IPS-NIHi7 (cell line): ENCODE data around the gene MT1F.

Experiments
- DNase-seq: peaks from one replicate; pipeline ENCODE4 v3.0.0; 2012; ENCODE audit warnings: mixed read lengths; ENCODE audit errors: extremely low spot score

MT1F gene

GRCh38 chr16:56625943-56626654 lies 31.7 kb upstream of the MT1F start:
- DNase-seq, result no peak

- no peak for DNase-seq
These were observed 31.1 kb upstream of the MT1F start for GRCh38 chr16:56626685-56627084.

- no peak for DNase-seq
These were observed 29.0 kb upstream of the MT1F start for GRCh38 chr16:56628486-56629350.

GRCh38 chr16:56629531-56629930 lies 28.2 kb upstream of the MT1F start:
- no peak for DNase-seq

GRCh38 chr16:56630134-56630533 lies 27.6 kb upstream of the MT1F start:
- DNase-seq, result no peak

DNA sequence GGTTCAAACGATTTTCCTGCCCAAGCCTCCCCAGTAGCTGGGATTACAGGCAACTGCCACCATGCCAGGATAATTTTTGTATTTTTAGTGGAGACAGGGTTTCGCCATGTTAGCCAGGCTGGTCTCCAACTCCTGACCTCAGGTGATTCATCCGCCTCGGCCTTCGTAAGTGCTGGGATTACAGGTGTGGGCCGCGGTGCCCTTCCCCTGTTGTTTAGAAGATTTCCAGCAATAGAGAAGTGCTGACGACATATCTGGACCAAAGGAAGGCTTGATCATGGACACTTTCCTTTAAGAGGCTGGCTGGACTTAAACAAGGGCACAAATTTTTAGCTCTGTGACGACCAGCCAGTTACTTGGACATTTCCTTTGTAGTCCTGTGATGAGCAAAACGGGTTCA lies 26.6 kb upstream of the MT1F start:
- no peak for DNase-seq

- no peak for DNase-seq
These were observed 26.0 kb upstream of the MT1F start for GRCh38 chr16:56631832-56632155.

DNA sequence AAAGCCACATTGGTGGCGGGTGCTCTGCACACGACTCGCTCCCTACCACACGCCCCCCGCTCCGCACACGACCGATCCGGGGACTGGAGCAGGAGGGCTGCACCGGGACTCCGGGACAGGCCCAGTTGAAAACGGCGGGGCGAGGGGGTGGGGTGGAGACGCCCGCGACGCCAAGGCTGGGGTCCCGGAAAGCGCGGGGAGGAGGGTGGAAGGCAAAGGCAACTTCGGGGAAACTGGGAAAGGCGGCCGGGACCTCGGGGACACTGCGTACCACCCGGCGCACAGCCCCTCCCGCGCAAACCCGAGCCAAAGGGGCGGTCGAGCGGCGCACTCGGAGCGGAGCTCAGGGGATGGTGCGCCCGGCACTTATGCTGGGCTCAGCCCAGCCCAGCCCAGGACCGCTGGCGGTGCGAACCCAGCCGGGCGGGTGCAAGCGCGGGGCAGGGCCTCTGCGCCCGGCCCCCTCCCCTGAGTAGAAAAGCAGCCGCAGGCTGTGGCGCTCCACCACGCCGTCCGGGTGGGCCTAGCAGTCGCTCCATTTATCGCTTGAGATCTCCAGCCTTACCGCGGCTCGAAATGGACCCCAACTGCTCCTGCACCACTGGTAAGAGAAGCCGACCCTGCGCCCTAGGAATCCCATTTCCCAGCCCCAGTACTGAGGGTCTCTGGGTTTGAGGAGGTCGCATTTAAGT lies 25.5 kb upstream of the MT1F start, which contains the start of gene MT1M:
MT1M (plus strand) TSS at position 504 of the 692 bp plus-strand sequence; CDS start at position 577, 73 bp downstream.
- no peak for DNase-seq

DNA sequence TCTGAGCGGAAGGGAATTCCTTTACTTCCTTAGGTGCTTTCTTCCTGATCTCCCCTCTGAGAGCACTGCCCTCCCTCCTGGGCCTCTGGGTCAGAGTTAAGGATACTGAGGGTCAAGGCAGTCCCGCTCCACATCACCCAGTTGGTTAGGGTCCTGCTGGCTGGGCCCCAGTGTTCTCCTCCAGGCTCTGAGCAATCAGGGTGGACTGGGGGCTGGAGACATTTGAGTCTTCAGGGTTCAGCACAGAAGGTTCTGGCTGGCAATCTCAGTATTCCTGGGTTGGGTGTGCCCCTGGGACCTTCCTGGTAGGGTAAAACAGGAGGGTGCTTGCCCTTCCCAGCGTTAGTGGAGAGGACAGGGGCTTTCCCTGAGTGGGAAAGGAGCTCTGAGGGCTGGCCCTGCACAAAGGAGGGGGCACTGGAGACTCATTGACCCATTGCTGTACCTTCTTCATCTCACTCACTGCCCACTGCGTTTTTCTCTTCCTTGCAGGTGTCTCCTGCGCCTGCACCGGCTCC lies 24.9 kb upstream of the MT1F start:
- no peak for DNase-seq

- DNase-seq, result no peak
These were observed 24.2 kb upstream of the MT1F start for GRCh38 chr16:56633535-56633934.

GRCh38 chr16:56634715-56635440 lies 22.9 kb upstream of the MT1F start:
- DNase-seq, result no peak

DNA sequence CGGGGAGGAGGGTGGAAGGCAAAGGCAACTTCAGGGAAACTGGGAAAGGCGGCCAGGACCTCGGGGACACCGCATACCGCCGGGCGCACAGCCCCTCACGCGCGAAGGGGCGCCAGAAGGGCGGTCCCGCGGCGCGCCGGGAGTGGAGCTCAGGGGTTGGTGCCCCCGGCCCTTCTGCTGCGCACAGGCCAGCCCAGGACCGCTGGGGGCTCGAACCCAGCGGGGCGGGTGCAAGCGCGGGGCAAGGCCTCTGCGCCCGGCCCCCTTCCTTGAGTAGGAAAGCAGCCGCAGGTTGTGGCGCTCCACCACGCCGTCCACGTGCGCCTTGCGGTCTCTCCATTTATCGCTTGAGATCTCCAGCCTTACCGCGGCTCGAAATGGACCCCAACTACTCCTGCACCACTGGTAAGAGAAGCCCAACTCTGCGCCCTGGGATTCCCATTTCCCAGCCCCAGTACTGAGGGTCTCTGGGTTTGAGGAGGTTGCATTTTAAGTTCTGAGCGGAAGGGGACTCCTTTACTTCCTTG lies 22.3 kb upstream of the MT1F start:
- no peak for DNase-seq

GRCh38 chr16:56636616-56637413 lies 20.9 kb upstream of the MT1F start:
- DNase-seq, result no peak

- peak; percentile 77 for DNase-seq
These were observed 19.7 kb upstream of the MT1F start, which contains the start of gene MT1A for GRCh38 chr16:56637814-56638750. Gene MT1A, plus strand, starts transcription at chr16:56638666. Its CDS starts 73 bp downstream, at chr16:56638739.

GRCh38 chr16:56639045-56639444 lies 18.7 kb upstream of the MT1F start:
- no peak for DNase-seq

DNA sequence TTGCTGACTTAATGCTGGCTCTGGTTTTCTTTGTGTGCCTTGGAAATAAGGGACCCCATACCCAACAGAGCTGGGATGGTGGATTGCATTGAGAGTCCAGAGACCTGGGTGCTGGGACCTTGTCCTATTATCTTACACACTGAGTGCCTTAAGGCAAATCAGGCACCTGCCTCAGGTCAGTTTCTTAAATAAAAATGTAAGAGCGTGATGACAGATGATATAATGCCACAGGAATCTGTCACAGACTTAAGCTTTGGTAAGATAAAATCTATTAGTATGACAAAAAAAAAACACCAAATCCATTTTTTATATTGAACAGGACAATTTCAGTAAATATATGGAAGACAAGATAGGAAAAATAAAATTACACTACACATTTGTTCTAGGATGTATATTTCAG lies 17.7 kb upstream of the MT1F start:
- DNase-seq, result no peak

- no peak for DNase-seq
These were observed 16.6 kb upstream of the MT1F start for GRCh38 chr16:56641166-56641565.

DNA sequence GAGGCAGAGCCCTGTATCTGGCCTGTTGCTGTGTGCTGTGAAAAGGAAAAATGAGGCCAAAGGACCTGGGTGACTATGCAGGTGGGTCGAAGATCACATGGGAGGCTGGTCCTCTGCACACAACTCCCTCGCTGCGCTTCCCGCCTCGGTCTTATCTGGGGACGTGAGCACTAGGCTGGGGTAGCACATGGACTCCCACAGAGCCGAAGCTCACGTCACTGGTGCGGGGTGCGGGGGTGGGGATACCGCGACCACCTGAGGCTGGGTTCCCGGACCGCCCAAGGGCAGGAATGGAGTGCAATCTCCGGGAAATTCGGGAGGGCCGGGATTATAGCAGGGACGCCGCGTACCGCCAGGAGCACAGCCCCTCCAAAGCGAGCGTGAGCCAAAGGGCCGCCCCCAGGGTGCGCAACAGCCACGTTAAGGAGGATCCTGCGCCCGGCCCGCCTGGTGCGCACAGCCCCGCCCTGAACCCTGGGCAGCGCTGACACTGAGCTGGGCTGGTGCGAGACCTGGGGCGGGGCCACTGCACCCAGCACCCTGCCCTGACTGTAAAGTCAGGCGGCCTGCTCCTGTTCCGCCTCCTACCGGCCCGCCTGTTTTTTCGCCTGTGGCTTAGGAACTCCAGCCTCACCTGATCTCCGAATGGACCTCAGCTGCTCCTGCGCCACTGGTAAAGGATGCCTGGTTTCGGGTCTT lies 14.5 kb upstream of the MT1F start:
- peak; percentile 68 for DNase-seq

DNA sequence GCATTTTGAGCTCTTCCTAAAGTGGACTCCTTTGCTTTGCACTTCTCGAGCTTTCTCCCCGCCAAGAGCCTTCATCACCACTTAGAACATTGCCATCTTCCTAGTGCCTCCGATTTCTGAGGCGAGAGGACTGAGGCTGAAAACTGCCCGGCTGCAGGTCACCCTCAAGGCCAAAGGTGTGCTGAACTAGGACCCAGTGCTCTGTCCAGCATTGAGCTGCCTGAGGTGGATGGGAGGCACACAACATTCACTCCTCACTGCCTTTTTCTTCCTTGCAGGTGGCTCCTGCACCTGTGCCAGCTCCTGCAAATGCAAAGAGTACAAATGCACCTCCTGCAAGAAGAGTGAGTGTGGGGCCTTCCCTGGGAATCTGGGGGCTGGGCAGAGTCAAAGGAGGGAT lies 13.9 kb upstream of the MT1F start:
- no peak for DNase-seq
